GM12878 (cell line): Measurements from ENCODE around the gene IMMP2L. TPM values are rescaled to one million over a fixed set of nuclear protein-coding genes. Genes with fewer than 3 reads are reported as not detected.

Source experiments
- ATAC-seq: fragments of 200-7000 bp; cut with Tn5 transposase; 3 replicates; pipeline ENCODE4 v1.9.1; 2020; ENCODE audit warnings: mild to moderate bottlenecking, moderate library complexity
- BruUV-seq: library from RNA; stranded (reverse); fragments of 400-500 nt; replicated peaks from 2 replicates; lab custom pipeline; 2021; lab: Mats Ljungman, UMichigan
- CTCF ChIA-PET: fragments of 300-600 bp; sonication (Branson Sonifier 250); formaldehyde crosslinking; extraction: SDS; loops from one replicate; lab custom pipeline; 2021; ENCODE audit warnings: inconsistent platforms; lab: Yijun Ruan, JAX
- POLR2A ChIA-PET: fragments of 350-600 bp; formaldehyde crosslinking; extraction: SDS; loops from one replicate; lab custom pipeline; 2021; ENCODE audit warnings: inconsistent platforms; lab: Charles Lee
- RAD21 ChIA-PET: fragments of 300-600 bp; sonication (Branson Sonifier 250); formaldehyde crosslinking; loops from one replicate; lab custom pipeline; 2023; ENCODE audit warnings: antibody characterized with exemption; ENCODE audit not compliant: unreplicated experiment; lab: Charles Lee
- SMC1A ChIA-PET: fragments of 300-600 bp; sonication (Branson Sonifier 250); formaldehyde crosslinking; loops from one replicate; lab custom pipeline; 2023; ENCODE audit not compliant: unreplicated experiment, uncharacterized antibody; lab: Charles Lee
- DNase-seq: peaks from one replicate; pipeline ENCODE4 v3.0.0-alpha.2; 2011; ENCODE audit warnings: low read depth, low spot score
- FAIRE-seq: peaks from 3 replicates; lab custom pipeline; 2011; peaks lifted over from hg19 to GRCh38; lab: Jason Lieb, UNC
- H2AFZ ChIP-seq: 2 replicates; pipeline ENCODE4 v1.6.0; 2011; ENCODE audit warnings: low read depth, low read length, control low read depth; ENCODE audit not compliant: control insufficient read depth
- H3K27ac ChIP-seq: 2 replicates; pipeline ENCODE4 v1.5.1; 2011; ENCODE audit warnings: control low read depth; ENCODE audit not compliant: control insufficient read depth, insufficient read depth
- H3K27me3 ChIP-seq, 2 experiments: replicated peaks in 1 of 2; 2 replicates each; pipeline versions ENCODE4 v1.6.0 to v1.6.1; 2011; ENCODE audit warnings: low read length in 1 of 2; ENCODE audit not compliant: control insufficient read depth in 2 of 2, insufficient read depth in 2 of 2
- H3K36me3 ChIP-seq, 2 experiments: 2 replicates each; pipeline ENCODE4 v1.5.1; 2011; ENCODE audit warnings: low read length in 1 of 2; ENCODE audit not compliant: control insufficient read depth in 2 of 2, insufficient read depth in 2 of 2
- H3K4me1 ChIP-seq: 2 replicates; pipeline ENCODE4 v1.6.1; 2011; ENCODE audit warnings: mild to moderate bottlenecking, low read length, moderate library complexity, mixed read lengths; ENCODE audit not compliant: control insufficient read depth, insufficient read depth
- H3K4me2 ChIP-seq: 2 replicates; pipeline ENCODE4 v1.6.0; 2011; ENCODE audit warnings: control low read depth; ENCODE audit not compliant: control insufficient read depth, insufficient read depth
- H3K4me3 ChIP-seq: fragments of 200-600 bp; sonication (generic); 2 replicates; pipeline ENCODE4 v1.5.1; 2016
- H3K79me2 ChIP-seq: 2 replicates; pipeline ENCODE4 v1.6.0; 2011; ENCODE audit warnings: low read length; ENCODE audit not compliant: control insufficient read depth, insufficient read depth
- H3K9ac ChIP-seq: 2 replicates; pipeline ENCODE4 v1.8.0; 2011; ENCODE audit warnings: low read length, control low read depth, mixed read lengths; ENCODE audit not compliant: control insufficient read depth, insufficient read depth
- H3K9me3 ChIP-seq: replicated peaks from 3 replicates; pipeline ENCODE4 v1.5.1; 2011; ENCODE audit warnings: mild to moderate bottlenecking, low read length; ENCODE audit not compliant: control insufficient read depth, insufficient read depth
- H4K20me1 ChIP-seq: 2 replicates; pipeline ENCODE4 v1.6.0; 2011; ENCODE audit not compliant: control insufficient read depth, insufficient read depth
- BRCA1 ChIP-seq: IDR thresholded peaks from 2 replicates; pipeline ENCODE4 v1.6.1; 2011; ENCODE audit warnings: low read depth, low read length, improper control_type of control experiment
- CREB1 ChIP-seq: IDR thresholded peaks from 2 replicates; pipeline ENCODE4 v1.6.1; 2012; ENCODE audit warnings: low read depth, mild to moderate bottlenecking, inconsistent platforms
- GABPA ChIP-seq: IDR thresholded peaks from 2 replicates; pipeline ENCODE4 v1.6.1; 2014; ENCODE audit warnings: antibody characterized with exemption, low read depth, mild to moderate bottlenecking, inconsistent platforms
- HSF1 ChIP-seq: fragments of 150-350 bp; IDR thresholded peaks from 2 replicates; pipeline ENCODE4 v1.6.1; 2014; ENCODE audit warnings: mild to moderate bottlenecking, low read depth, low read length
- KDM1A ChIP-seq: fragments of 200-600 bp; sonication (generic); IDR thresholded peaks from 2 replicates; pipeline ENCODE4 v1.6.1; 2016; ENCODE audit warnings: borderline replicate concordance
- MAX ChIP-seq: IDR thresholded peaks from 2 replicates; pipeline ENCODE4 v1.6.1; 2012; ENCODE audit warnings: low read depth, low read length, improper control_type of control experiment
- NFYB ChIP-seq: IDR thresholded peaks from 2 replicates; pipeline ENCODE4 v1.6.1; 2011; ENCODE audit warnings: low read depth, mild to moderate bottlenecking, low read length, improper control_type of control experiment, moderate library complexity; ENCODE audit not compliant: insufficient read depth
- RCOR1 ChIP-seq: conservative IDR thresholded peaks from 2 replicates; pipeline ENCODE4 v1.6.1; 2012; ENCODE audit warnings: low read depth, low read length, improper control_type of control experiment
- RELA ChIP-seq: fragments of 450-650 bp; IDR thresholded peaks from 2 replicates; pipeline ENCODE4 v1.8.0; 2014; ENCODE audit warnings: borderline replicate concordance; ENCODE audit not compliant: partially characterized antibody
- SMAD1 ChIP-seq: fragments of 450-650 bp; IDR thresholded peaks from 2 replicates; pipeline ENCODE4 v1.6.1; 2018; ENCODE audit warnings: mild to moderate bottlenecking, low read depth; ENCODE audit not compliant: partially characterized antibody
- SP1 ChIP-seq: IDR thresholded peaks from one replicate; pipeline ENCODE4 v1.6.1; 2011; ENCODE audit warnings: low read depth, low read length
- SREBF1 ChIP-seq: IDR thresholded peaks from 2 replicates; pipeline ENCODE4 v1.6.1; 2012; ENCODE audit warnings: mild to moderate bottlenecking, low read length
- TCF7 ChIP-seq: IDR thresholded peaks from 2 replicates; pipeline ENCODE4 v1.6.1; 2014; ENCODE audit warnings: antibody characterized with exemption, borderline replicate concordance
- USF1 ChIP-seq: IDR thresholded peaks from 2 replicates; pipeline ENCODE4 v1.6.1; 2011; ENCODE audit warnings: borderline replicate concordance, low read depth, mild to moderate bottlenecking, moderate library complexity, mixed read lengths, low read length; ENCODE audit not compliant: insufficient read depth; ENCODE audit errors: extremely low read length
- WRNIP1 ChIP-seq: IDR thresholded peaks from 2 replicates; pipeline ENCODE4 v1.6.1; 2011; ENCODE audit warnings: low read depth, low read length, improper control_type of control experiment, borderline replicate concordance
- ZNF687 ChIP-seq: fragments of 450-650 bp; IDR thresholded peaks from 2 replicates; pipeline ENCODE4 v1.6.1; 2017; ENCODE audit warnings: mild to moderate bottlenecking, moderate library complexity
- in situ Hi-C: fragments of 300-500 bp; cut with MboI; formaldehyde crosslinking; loops from 9 replicates; pipeline ENCODE4 v1.14.3; 2018; ENCODE audit warnings: mixed read lengths
- intact Hi-C: fragments of 100-400 bp; cut with micrococcal nuclease; formaldehyde crosslinking; loops from one replicate; pipeline ENCODE4 v1.14.2; 2022; ENCODE audit not compliant: unreplicated experiment
- polyA plus RNA-seq, 11 experiments: library from polyadenylated mRNA; depleted of rRNA in 4 of 11; unstranded in 6 of 11; stranded (reverse) in 5 of 11; fragments of >200 nt; fragmentation: Nextera tagmentation in 4 of 11; fragmentation: Illumina TruSeq in 1 of 11; extraction: Ambion mirVana in 4 of 11; extraction: Trizol in 1 of 11; gene quantifications; 1 replicate in 1 of 11; 2 replicates in 10 of 11; pipeline versions ENCODE4 v1.2.1 to v1.2.3, GENCODE V29; 2011 to 2016; ENCODE audit warnings: inconsistent platforms in 2 of 11, missing spikeins in 2 of 11, low read depth in 1 of 11
- total RNA-seq, 4 experiments: library from RNA; depleted of rRNA in 3 of 4; stranded (reverse); fragments of >200 nt in 3 of 4; fragmentation: Illumina TruSeq in 1 of 4; extraction: Trizol in 1 of 4; gene quantifications; 2 replicates each; pipeline versions ENCODE4 v1.2.1 to v1.2.3, GENCODE V29; 2013 to 2021

Gene IMMP2L
- total and polyA plus RNA-seq, 10 of the 15 experiments (the other 5 are each of a cell fraction or from before 2014, with no cell fraction given) = 12.6 to 46.3 (median 19.6) TPM

GRCh38 chr7:110948280-110948679 is 614.0 kb downstream of the IMMP2L start:
- Histone ChIP-seq H3K79me2 (no peaks in the 10 kb centered on the region), H3K27ac (no peak overlapping the region), H3K4me2 (no peak overlapping the region), H2AFZ (no peak overlapping the region), H3K36me3 (no peaks in the 10 kb centered on the region), H3K4me1 (no peaks in the 10 kb centered on the region), H3K4me3 (no peak overlapping the region), H3K9ac (no peak overlapping the region), H4K20me1 (no peaks in the 10 kb centered on the region), H3K9me3 (no peaks in the 10 kb centered on the region), H3K27me3 (no peaks in the 10 kb centered on the region)
- SMC1A ChIA-PET = no interaction called here
- CTCF ChIA-PET = interaction anchor here (0.8 to 1.6 kb wide), 2 partner anchors 21 to 24 kb away, joined by 3 read pairs; no protein-coding TSS in a partner anchor
- in situ Hi-C loops = no loop called here
- POLR2A ChIA-PET = no interaction called here
- DNase-seq (no peak), ATAC-seq (no peak), FAIRE-seq (no peak)
- BruUV-seq = no TSS peak
- RAD21 ChIA-PET = no interaction called here
- intact Hi-C loops = no loop called here
- TF ChIP-seq KDM1A (no peak), GABPA (no peak), RCOR1 (no peak), WRNIP1 (no peak), CREB1 (no peak), MAX (no peak), NFYB (no peak), SMAD1 (no peak), RELA (no peak), ZNF687 (no peak), SREBF1 (no peak), BRCA1 (no peak), HSF1 (no peak), TCF7 (no peak), SP1 (no peak), USF1 (no peak)
